Right forelimb (tissue), 1 donor: ENCODE data around the gene RHEB.

Source experiments
- DNase-seq: peaks from one replicate; pipeline ENCODE4 v3.0.0-alpha.2; 2018

RHEB gene

GRCh38 chr7:151524331-151524730 is 4.6 kb upstream of the RHEB start:
- no peak for DNase-seq

- no peak for DNase-seq
Measured at GRCh38 chr7:151520419-151521261, 945 bp upstream of the RHEB start.

- peak; percentile 74 for DNase-seq
Measured at GRCh38 chr7:151518947-151519764, 539 bp downstream of the RHEB start.

DNA sequence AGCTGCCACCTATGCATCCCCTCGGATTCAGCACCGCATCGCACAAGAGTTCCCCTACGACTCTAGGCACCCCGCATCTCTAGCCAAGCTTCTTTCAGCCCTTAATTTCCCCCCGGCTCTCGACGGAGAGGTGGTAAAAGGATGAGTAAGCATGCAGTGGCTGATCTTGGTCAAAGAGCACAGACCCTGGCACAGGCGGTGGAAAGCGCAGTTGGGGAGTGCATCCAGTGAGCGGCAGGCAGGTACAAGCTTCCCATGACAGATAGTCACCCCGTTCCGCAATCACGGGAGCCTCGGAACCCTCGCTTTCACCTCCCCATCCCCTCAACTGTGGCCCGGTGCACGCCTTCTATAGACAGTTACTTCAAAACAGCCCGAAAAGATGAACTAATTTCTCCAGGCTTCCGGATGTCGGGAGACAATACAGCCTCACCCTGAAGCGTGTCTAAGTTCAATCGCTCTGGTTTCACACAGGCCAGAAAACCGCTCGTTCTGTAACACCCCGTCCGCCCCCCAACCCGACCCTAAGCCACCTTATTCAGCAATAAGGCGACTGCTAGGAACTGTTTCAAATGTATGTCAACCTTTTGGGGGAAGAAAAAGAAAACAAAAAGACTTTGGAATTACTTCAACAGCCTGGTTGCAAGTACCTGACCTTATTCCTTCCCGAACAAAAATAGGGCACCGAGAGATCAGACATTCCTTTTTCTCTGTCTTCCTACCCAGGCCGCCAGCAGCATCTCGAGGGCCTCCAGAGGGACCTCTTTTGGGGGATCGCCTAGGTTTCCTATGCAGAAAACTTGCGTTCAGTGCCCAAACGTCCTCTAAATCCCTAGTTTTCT is 1.4 kb downstream of the RHEB start:
- DNase-seq: peak; percentile 60

DNA sequence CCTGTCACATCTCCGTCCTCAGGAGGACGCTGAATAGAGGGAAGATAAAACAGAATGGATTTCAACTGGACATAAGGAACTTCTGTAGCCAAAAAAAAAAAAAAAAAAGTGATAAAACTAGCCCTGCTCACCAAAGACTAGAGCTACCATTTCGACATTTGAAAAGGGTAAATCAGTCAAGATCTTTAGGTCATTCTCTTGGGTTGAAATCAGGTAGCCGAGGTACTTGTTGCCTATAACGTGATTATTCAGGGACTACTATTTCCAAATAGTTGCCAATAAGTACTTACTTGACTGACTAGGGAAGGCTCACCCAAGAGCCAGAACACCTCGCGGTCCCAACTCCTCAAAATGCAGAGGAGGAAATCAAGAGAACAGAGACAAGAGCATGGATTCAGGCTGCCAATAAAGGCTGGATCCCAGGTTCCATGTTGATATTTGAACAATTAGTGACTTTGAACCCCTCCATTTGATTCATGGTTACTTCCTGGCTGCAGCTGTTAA is 2.0 kb downstream of the RHEB start:
- DNase-seq: no peak

GRCh38 chr7:151515276-151515565 is 4.5 kb downstream of the RHEB start:
- no peak for DNase-seq

GRCh38 chr7:151514461-151515275 is 5.0 kb downstream of the RHEB start:
- DNase-seq: no peak

DNA sequence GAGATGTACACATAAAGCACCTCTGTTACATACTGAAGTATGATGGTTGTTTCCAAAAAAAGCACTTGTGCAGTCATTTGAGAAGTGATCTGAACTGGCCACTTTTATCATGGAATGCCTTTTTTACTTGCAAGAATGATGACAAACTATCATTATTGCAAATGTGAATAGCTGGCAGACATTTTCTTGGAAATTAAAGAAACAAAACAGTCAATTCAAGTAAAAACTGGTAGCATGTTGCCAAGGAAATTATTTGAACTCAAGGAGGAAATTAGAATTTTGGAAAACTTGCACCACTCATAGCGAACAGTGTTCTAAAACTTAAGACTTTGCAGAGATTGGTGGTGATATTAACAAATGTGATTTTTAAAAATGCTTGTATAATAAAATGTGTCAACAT is 6.6 kb downstream of the RHEB start:
- no peak for DNase-seq

DNA sequence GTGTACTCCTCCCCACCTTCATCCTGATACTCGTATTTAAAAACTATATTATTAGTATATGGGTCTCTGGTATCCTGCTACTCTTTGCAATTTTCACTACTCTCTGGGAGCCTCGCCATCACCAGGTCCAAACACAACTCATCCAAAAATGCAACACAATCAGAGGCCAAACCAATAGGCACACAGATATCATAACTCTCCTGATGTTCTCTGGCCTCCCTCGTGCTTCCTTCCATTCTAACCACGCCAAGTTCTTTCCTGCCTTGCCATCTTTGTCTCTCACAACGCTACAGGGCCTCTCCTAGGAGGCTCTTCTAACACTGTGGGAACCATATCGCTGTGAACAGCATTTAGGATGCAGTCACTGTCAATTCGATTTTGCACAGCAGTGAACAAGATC is 7.3 kb downstream of the RHEB start:
- no peak for DNase-seq

GRCh38 chr7:151511946-151512345 is 7.7 kb downstream of the RHEB start:
- DNase-seq: no peak

DNA sequence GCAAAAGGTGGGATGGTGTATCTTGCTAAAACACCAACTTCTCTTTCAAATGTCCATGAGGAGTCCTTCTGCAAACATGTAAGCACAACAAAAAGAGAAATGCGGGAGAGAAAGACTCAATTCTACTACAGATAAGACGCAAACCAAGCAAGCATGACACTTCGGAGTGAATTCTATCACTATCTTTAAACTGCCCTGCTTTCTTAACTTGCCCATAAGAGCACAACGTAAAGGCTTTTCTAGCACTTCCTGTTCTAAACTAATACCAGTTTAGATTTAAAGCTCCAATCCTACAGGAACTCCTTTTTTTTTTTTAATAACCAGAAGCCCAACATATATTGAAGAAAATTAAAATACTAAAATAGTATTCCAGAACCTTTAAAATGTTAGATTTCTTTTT is 8.4 kb downstream of the RHEB start:
- no peak for DNase-seq

DNA sequence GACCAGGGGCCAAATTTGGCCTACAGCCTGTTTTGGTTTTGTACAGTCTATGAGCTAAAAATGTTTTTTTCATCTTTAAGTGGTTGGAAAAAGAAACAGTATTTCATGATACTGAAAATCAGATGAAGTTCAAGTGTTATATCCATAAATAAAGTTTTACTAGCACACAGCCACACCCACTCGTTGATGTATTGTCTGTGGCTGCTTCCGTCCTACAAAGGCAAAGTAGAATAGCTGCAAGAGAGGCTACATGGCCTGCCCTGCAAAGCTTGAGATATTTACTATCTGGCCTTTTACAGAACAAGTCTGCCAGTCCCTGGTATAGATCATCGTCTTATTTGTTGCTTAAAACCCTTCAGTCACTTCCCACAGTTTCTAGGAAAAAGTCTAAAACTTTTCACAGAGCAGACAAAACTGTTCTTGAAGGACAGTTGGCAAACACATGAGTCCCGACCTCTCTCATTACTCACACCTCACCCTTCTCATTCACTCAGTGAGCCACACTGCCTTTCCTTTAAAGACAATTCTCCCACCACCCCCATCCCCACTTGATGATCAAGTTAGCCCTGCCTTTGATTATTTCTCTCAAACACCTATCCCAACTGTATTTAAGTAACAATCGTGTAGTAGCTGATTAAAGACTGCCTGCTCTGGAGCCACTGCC is 9.9 kb downstream of the RHEB start:
- no peak for DNase-seq

DNA sequence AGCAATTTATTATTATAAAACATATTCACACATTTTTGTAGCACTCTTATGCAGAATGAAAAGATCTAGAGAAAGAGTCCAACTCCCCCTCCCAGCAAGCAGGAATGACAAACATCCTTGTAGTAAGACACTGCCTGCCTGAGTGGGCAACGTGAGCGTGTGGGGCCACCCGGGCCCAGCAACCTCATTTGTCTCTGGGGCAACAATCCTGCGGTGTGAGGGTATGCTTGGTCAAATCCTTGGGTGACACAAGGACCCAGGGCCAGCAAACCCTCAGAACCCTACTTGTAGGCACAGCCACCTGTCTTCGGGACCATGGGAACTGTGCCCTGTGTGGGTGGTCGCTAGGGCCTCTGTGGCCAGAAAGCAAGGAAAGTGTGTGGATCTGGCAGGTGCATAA is 10.7 kb downstream of the RHEB start:
- DNase-seq: no peak

DNA sequence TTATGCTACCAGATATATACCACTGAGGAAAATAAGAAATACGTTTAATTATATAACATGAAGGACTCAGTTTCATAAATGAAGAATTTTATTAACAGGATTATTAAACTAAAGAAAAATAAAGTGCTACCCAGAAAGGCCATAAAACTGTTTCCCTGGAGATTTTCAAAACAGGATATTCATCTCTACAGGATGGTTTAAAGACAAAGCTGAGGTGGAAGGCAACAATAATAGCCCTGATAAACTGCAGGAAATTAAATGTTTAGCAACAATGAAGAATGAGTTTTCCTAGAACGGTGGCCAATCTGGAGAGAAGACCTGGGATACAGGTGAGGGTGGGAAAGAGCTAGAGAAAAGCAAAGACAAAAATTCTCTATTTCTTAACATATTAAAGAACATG is 11.9 kb downstream of the RHEB start:
- DNase-seq: no peak

- no peak for DNase-seq
Measured at GRCh38 chr7:151506901-151507382, 12.8 kb downstream of the RHEB start.

DNA sequence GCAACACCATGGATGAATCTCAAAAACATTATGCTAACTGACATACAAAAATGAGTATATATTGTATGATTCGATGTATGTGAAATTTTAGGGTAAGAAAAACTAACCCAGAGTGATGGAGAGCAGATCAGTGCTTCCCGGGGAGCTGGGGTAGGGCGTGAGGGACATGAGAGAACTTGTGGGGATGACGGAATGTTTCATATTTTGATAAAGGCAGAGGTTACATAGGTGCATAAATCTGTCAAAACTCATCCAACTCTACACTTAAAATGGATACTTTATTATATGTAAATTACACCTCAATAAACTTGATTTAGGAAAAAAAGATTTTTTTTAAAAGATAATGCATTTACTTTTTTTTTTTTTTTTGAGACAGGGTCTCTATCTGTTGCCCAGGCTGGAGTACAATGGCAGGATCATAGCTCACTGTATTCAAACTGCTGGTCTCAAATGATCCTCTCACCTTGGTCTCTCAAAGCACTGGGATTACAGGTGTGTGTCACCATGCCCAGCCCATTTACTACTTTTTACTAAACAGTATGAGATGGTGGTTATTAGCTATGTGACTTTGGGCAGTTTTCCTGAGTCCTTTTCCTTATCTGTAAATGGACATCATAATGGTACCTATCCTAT is 13.7 kb downstream of the RHEB start:
- no peak for DNase-seq

- DNase-seq: no peak
Measured at GRCh38 chr7:151505433-151505832, 14.3 kb downstream of the RHEB start.

- DNase-seq: no peak
Measured at GRCh38 chr7:151504715-151505326, 14.9 kb downstream of the RHEB start.

DNA sequence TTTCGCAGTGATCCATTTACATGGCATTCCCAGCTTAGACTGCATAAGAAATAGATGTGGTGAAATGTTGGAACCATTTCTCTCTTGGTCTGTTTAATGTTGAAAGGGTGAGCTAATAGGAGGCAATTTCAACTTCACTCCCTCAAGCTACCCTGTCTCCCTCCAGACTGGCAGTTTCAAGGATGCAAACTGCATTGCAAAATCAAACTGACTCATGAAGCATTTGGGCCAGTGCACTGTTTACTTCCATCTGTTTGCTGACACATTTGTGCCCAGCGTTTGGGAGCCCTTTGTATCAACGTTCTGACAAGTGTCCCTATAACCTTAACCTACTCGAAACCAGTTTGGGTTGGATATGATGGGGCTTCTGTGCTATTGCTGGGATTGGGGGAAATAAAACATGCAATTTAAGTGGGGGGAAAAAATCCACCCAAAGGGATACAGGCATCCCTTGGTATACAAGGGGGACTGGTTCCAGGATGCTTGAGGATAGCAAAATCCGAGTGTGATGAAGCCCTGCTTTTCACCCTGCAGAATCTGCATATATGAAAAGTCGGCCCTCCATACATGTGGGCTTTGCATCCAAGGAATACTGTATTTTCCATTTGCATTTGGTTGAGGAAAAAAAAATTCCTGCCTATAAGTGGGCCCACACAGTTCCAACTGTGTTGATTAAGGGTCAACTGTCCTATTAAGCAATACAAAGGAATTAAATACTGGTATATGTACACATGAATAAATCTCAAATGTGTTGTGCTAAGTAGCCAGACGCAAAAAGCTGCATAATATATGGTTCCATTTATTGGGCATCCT is 15.6 kb downstream of the RHEB start:
- DNase-seq: no peak

- DNase-seq: no peak
Measured at GRCh38 chr7:151501676-151502075, 18.0 kb downstream of the RHEB start.
